Stimulated activated memory B cell treated with anti-CD40 and anti-IgM and Interleukin-4, amounts not matched to agents 10 μg/mL and 1 μg/mL and 100 μg/mL, for 72 hours (primary cell): ENCODE results near the gene PRSS56.

Experiments
- ATAC-seq: fragments of 150-1000 bp; cut with Tn5 transposase; 2 replicates; pipeline ENCODE4 v1.10.0; 2021
- H3K27ac Mint-ChIP-seq: one replicate; pipeline ENCODE4 v1.8.0; 2022; ENCODE audit warnings: mild to moderate bottlenecking, mixed read lengths
- H3K27me3 Mint-ChIP-seq: one replicate; pipeline ENCODE4 v1.8.0; 2022; ENCODE audit warnings: mixed read lengths
- H3K36me3 Mint-ChIP-seq: one replicate; pipeline ENCODE4 v1.8.0; 2022; ENCODE audit warnings: mixed read lengths
- H3K4me1 Mint-ChIP-seq: one replicate; pipeline ENCODE4 v1.8.0; 2022; ENCODE audit warnings: mixed read lengths
- H3K4me3 Mint-ChIP-seq: one replicate; pipeline ENCODE4 v1.8.0; 2022; ENCODE audit warnings: mild to moderate bottlenecking, moderate library complexity, mixed read lengths
- H3K9me3 Mint-ChIP-seq: one replicate; pipeline ENCODE4 v1.8.0; 2022; ENCODE audit warnings: mixed read lengths

The PRSS56 gene

DNA sequence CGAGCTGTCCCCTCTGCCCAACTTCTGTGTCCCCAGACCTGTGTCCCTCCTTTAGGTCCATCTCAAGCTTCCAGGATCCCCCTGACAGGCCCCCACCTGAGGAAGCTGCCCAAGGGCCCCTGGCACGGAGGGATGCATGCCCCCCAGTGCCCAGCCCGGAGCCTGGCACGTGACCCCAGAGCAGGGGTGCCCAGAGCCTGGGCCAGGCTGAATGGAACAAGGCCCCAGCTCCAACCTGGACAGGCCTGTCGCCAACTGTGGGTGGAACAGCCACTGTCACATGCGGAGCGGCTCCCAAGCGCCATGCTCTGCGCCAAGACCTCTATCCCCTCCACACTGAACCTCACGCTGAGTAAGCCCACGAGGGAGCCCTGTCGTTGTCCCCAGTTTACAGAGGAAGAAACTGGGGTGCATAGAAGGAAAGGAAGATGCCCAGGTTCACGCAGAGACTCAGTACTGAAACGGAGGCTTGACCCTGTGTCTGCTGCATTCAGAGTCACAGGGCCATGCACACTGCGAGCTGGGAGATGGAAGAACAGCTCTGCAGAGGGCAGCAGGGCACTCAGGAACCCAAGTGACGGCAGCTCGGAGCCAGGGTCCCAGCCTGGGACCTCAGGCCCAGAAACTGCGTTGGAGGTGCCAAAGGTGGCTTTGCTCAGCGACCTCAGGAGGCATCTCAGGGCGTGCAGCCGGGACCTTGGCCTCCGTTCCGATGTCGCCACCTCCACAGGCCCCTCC is 27.1 kb upstream of the PRSS56 start:
- no peak for ATAC-seq
- H3K27ac Mint-ChIP-seq = no peak overlapping the region
- H3K36me3 Mint-ChIP-seq = no peaks in the 10 kb centered on the region
- peaks cover 52% of the 10 kb centered on the region for H3K27me3 Mint-ChIP-seq
- H3K9me3 Mint-ChIP-seq = no peaks in the 10 kb centered on the region
- H3K4me1 Mint-ChIP-seq = no peaks in the 10 kb centered on the region
- no peak overlapping the region for H3K4me3 Mint-ChIP-seq

DNA sequence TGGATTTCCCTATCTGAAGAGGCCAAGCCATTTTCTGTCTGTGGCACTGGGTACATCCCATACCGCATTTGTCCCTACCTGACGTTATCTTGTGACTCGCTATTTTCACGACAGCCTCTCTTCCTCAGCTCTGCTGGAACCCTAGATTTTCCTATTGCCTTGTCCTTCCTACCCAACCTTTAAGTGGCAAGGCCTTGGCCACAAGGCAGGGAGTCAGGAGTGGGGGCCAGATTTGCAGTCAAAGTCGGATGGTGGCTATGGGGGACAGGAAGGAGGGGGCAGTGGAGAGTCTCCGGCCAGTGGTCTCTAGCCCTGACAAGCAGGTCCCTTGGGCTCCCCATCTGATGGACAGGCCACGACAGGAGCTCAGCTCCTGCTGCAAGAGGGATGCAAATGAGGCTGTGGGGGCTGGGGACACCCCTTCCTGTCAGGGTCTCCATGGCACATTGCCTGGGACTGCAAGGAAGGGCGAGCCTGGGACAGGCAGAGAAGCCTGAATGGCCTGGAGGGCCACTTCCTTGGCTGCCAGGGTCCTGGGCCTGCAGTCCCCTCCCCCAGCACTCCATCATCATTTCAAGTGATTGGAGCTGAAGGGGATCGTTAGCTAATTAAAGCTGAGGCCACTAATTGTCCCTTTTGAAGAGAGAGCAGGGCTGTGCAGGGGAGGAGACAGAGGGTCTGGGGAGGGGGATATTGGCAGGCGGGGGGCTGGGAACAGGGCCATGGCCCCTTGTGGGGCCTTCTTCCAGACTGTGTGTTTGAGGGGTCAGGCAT is 26.3 kb upstream of the PRSS56 start:
- Mint-ChIP-seq H3K36me3 (no peaks in the 10 kb centered on the region), H3K9me3 (no peaks in the 10 kb centered on the region), H3K4me3 (no peak overlapping the region), H3K27ac (no peak overlapping the region), H3K27me3 (peaks cover 52% of the 10 kb centered on the region), H3K4me1 (no peaks in the 10 kb centered on the region)
- ATAC-seq = no peak

- ATAC-seq = no peak
- Mint-ChIP-seq H3K4me1 (no peaks in the 10 kb centered on the region), H3K9me3 (no peaks in the 10 kb centered on the region), H3K4me3 (no peak overlapping the region), H3K27me3 (peaks cover 52% of the 10 kb centered on the region), H3K27ac (no peak overlapping the region), H3K36me3 (no peaks in the 10 kb centered on the region)
These were observed 25.6 kb upstream of the PRSS56 start for GRCh38 chr2:232494542-232494941.

- Mint-ChIP-seq H3K27ac (no peak overlapping the region), H3K36me3 (no peaks in the 10 kb centered on the region), H3K27me3 (peaks cover 52% of the 10 kb centered on the region), H3K9me3 (no peaks in the 10 kb centered on the region), H3K4me3 (no peak overlapping the region), H3K4me1 (no peaks in the 10 kb centered on the region)
- no peak for ATAC-seq
These were observed 24.9 kb upstream of the PRSS56 start for GRCh38 chr2:232495292-232495691.

DNA sequence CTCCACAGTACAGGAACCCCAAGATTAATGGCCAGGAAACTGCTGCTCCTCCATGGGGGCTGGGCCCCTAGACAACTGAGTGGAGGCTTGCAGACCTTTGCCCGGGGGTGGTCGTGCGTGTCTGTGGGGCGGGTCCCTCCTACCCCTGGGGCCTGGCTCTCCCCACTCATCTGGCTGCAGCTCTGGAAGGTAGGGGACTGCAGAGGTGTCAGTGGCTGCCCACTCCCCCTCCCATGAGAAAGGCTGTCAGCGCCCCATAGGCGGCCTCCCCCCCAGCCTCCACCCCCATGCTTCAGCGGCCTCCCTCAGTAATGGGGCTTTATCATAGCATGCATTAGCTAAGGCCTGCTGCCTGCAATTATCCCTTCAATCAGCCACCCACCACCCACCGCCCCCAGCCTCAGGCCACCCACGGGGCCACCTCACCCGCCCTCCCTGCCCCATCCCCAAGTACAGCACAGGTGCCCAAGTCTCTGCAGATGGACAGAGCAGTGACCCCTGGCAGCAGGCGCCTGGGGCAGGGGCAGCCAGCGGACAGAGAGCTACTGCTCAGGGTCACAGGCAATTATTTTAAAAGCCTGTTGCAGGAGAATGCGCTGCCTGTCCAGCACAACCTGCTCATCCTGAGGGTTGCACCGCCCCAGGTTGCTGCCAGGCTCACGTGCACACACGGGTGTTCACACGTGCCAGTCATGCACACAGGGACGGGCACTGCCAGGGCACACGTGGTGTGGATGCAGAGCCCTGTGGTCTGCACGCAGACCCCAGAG is 23.5 kb upstream of the PRSS56 start:
- H3K4me1 Mint-ChIP-seq = no peaks in the 10 kb centered on the region
- no peaks in the 10 kb centered on the region for H3K9me3 Mint-ChIP-seq
- H3K27me3 Mint-ChIP-seq = peaks cover 41% of the 10 kb centered on the region
- ATAC-seq = no peak
- no peaks in the 10 kb centered on the region for H3K36me3 Mint-ChIP-seq
- no peak overlapping the region for H3K27ac Mint-ChIP-seq
- H3K4me3 Mint-ChIP-seq = no peak overlapping the region

DNA sequence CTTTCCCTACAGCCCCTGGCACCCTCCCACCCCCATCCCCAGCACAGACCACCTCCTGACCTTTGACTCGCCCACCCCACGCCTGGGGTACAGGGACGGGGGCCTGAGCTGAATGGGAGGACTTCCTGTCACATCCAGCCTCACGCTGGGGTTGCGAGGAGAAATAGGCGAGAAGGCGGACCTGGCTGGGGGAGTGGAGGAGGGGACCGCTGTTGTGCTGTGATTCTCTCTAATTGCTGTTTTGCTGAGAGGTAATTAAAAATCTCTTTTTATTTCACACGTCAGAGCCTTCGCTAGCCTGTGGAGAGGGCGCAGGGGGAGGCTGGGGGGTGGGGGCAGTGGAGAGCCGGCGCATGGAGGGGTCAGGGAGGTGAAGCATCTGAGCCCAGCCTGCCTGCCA is 22.8 kb upstream of the PRSS56 start:
- H3K36me3 Mint-ChIP-seq = no peaks in the 10 kb centered on the region
- H3K27me3 Mint-ChIP-seq = peaks cover 43% of the 10 kb centered on the region
- no peaks in the 10 kb centered on the region for H3K9me3 Mint-ChIP-seq
- ATAC-seq = no peak
- H3K27ac Mint-ChIP-seq = no peak overlapping the region
- peaks cover 3% of the 10 kb centered on the region for H3K4me1 Mint-ChIP-seq
- no peak overlapping the region for H3K4me3 Mint-ChIP-seq

- H3K9me3 Mint-ChIP-seq = no peaks in the 10 kb centered on the region
- peaks cover 41% of the 10 kb centered on the region for H3K27me3 Mint-ChIP-seq
- no peak overlapping the region for H3K27ac Mint-ChIP-seq
- peaks cover 9% of the 10 kb centered on the region for H3K4me1 Mint-ChIP-seq
- H3K36me3 Mint-ChIP-seq = no peaks in the 10 kb centered on the region
- no peak for ATAC-seq
- no peak overlapping the region for H3K4me3 Mint-ChIP-seq
These were observed 21.7 kb upstream of the PRSS56 start for GRCh38 chr2:232498452-232498851.

GRCh38 chr2:232501331-232501771 is 18.8 kb upstream of the PRSS56 start:
- no peak for ATAC-seq
- peaks cover 70% of the 10 kb centered on the region for H3K27me3 Mint-ChIP-seq
- H3K4me3 Mint-ChIP-seq = no peak overlapping the region
- no peaks in the 10 kb centered on the region for H3K36me3 Mint-ChIP-seq
- no peaks in the 10 kb centered on the region for H3K9me3 Mint-ChIP-seq
- peaks cover 15% of the 10 kb centered on the region for H3K4me1 Mint-ChIP-seq
- H3K27ac Mint-ChIP-seq = no peak overlapping the region

DNA sequence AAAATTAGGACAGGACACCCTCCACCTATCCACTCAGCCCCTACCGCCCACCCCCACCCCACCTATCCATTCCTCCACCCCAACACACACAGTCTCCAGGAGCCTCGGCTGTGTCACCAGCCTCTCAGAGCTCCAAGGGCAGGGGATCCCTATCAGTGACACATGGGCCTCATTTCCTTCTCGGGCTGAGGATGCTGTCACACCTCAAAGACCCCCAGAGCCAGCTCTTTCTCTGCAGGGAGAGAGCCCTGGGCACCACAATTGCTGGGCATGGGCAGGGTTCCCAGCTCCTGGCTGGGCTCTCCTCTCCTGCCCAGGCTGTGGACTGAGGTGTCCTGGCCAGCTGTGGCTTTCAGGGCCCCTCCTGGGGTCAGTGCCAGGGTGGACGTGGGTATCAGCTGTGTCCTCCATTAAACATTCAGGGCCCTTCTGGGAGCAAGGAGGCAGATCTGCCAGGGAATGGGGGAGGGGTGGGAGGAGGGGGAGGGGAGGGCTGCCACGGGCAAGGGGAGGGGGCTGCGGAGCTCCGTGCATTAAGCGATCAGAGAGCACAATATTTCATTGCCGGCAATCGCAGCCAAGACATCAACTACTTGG is 18.3 kb upstream of the PRSS56 start:
- Mint-ChIP-seq H3K27ac (peak overlapping the region; percentile 76), H3K27me3 (peaks cover 74% of the 10 kb centered on the region), H3K4me1 (peaks cover 15% of the 10 kb centered on the region), H3K36me3 (no peaks in the 10 kb centered on the region), H3K4me3 (no peak overlapping the region), H3K9me3 (no peaks in the 10 kb centered on the region)
- ATAC-seq = no peak

- Mint-ChIP-seq H3K27me3 (peaks cover 74% of the 10 kb centered on the region), H3K27ac (peak overlapping the region; percentile 76), H3K4me1 (peaks cover 15% of the 10 kb centered on the region), H3K36me3 (no peaks in the 10 kb centered on the region), H3K9me3 (no peaks in the 10 kb centered on the region), H3K4me3 (peak overlapping the region; percentile 81)
- ATAC-seq = peak; percentile 13
These were observed 17.7 kb upstream of the PRSS56 start for GRCh38 chr2:232502511-232502910.

GRCh38 chr2:232502911-232503808 is 17.0 kb upstream of the PRSS56 start:
- peak; percentile 14 for ATAC-seq
- H3K27ac Mint-ChIP-seq = peak overlapping the region; percentile 76
- peak overlapping the region; percentile 53 for H3K4me3 Mint-ChIP-seq
- peaks cover 71% of the 10 kb centered on the region for H3K27me3 Mint-ChIP-seq
- peaks cover 15% of the 10 kb centered on the region for H3K4me1 Mint-ChIP-seq
- H3K9me3 Mint-ChIP-seq = no peaks in the 10 kb centered on the region
- H3K36me3 Mint-ChIP-seq = no peaks in the 10 kb centered on the region

DNA sequence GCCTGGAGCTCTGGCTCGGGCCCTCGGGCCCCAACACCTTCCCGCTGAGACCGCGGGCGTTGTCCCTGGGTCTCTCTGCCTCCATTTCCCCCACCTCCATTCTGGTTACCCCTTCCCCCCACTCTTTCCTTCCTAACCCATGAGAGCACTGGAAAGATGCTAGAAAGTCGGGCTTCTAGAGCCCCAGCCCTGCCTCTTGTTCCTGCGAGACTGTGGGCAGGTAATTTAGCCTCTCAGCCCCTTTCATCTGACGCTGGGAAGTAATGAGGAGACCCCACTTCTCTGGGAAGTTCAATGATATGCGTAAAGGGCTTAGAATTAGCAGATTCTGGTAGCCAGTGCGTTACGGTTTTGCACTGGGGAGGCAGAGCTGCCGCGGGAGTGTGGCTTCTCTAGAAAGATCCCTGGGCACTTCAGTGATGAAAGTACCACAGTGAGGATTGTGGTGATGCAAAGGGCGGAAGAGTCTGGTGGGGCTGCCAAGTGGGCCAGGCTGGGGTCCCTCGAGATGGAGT is 16.3 kb upstream of the PRSS56 start:
- Mint-ChIP-seq H3K9me3 (no peaks in the 10 kb centered on the region), H3K4me1 (peaks cover 15% of the 10 kb centered on the region), H3K27ac (no peak overlapping the region), H3K36me3 (no peaks in the 10 kb centered on the region), H3K27me3 (peaks cover 64% of the 10 kb centered on the region), H3K4me3 (peak overlapping the region; percentile 53)
- no peak for ATAC-seq

GRCh38 chr2:232504438-232504837 is 15.8 kb upstream of the PRSS56 start:
- ATAC-seq = no peak
- Mint-ChIP-seq H3K4me3 (no peak overlapping the region), H3K27ac (no peak overlapping the region), H3K9me3 (no peaks in the 10 kb centered on the region), H3K27me3 (peaks cover 59% of the 10 kb centered on the region), H3K36me3 (no peaks in the 10 kb centered on the region), H3K4me1 (peaks cover 15% of the 10 kb centered on the region)

DNA sequence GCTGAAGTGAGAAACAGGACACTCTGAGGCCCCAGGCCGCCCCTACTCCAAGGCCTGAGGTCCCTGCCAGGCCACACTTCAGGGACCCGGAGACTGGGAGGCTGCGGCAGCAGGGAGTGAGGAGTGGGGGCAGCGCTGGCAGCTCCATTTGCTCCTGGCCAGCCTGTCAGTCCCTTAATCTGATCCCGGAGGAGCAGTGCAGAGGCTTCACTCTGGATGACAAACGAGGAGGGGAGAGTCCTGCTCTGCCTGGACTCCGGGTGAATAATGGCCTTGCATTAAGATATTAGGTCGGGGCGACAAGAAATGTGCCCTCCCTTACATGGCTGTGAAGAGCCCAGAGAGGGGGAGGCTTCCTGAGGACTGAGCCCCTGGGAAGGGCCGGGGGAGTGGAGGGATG is 14.3 kb upstream of the PRSS56 start:
- Mint-ChIP-seq H3K4me1 (peaks cover 15% of the 10 kb centered on the region), H3K36me3 (no peaks in the 10 kb centered on the region), H3K4me3 (no peak overlapping the region), H3K27me3 (peaks cover 49% of the 10 kb centered on the region), H3K27ac (no peak overlapping the region), H3K9me3 (peaks cover 3% of the 10 kb centered on the region)
- ATAC-seq = no peak
